Gastroesophageal sphincter (tissue), 4 donors: ENCODE measurements around the gene RPS6KC1. TPM values are rescaled to one million over a fixed set of nuclear protein-coding genes. Genes with fewer than 3 reads are reported as not detected.
"Not testable (repeated sequence)": the region's sequence is repeated elsewhere in the genome, so short reads cannot be mapped to it uniquely, and the experiment has no call there.

Experiments
- ATAC-seq: fragments of 150-250 bp; one replicate; pipeline ENCODE4 v1.9.1; 2016; ENCODE audit warnings: mild to moderate bottlenecking, moderate library complexity
- H3K27ac ChIP-seq, 4 donors: fragments of 200-600 bp; sonication (generic) in 3 of 4; 1 replicate in 3 of 4; 2 replicates in 1 of 4; pipeline ENCODE4 v1.5.1; 2016 to 2019
- H3K27me3 ChIP-seq: fragments of 200-600 bp; sonication (generic); one replicate; pipeline ENCODE4 v1.5.1; 2019
- H3K36me3 ChIP-seq, 2 donors: fragments of 200-600 bp; sonication (generic); one replicate each; pipeline ENCODE4 v1.5.1; 2019; ENCODE audit warnings: control low read depth in 1 of 2
- H3K4me1 ChIP-seq, 3 donors: fragments of 200-600 bp; sonication (generic); 1 replicate in 2 of 3; 2 replicates in 1 of 3; pipeline ENCODE4 v1.5.1; 2016 to 2019; ENCODE audit warnings: control low read depth in 2 of 3
- H3K4me3 ChIP-seq, 2 donors: fragments of 200-600 bp; sonication (generic); one replicate each; pipeline ENCODE4 v1.5.1; 2019; ENCODE audit warnings: mild to moderate bottlenecking in 1 of 2, moderate library complexity in 1 of 2
- H3K9me3 ChIP-seq, 3 donors: fragments of 200-600 bp; sonication (generic); one replicate each; pipeline ENCODE4 v1.5.1; 2017 to 2019; ENCODE audit warnings: control low read depth in 2 of 3
- EP300 ChIP-seq: sonication (generic); formaldehyde crosslinking; IDR thresholded peaks from one replicate; pipeline ENCODE4 v1.6.1; 2017; ENCODE audit warnings: antibody characterized with exemption, mild to moderate bottlenecking
- POLR2A ChIP-seq, 2 donors: fragments of 450-650 bp; IDR thresholded peaks; one replicate each; pipeline ENCODE4 v1.6.1; 2017; ENCODE audit warnings: antibody characterized with exemption in 2 of 2, mild to moderate bottlenecking in 2 of 2, moderate library complexity in 1 of 2
- POLR2AphosphoS5 ChIP-seq: sonication (generic); formaldehyde crosslinking; IDR thresholded peaks from one replicate; pipeline ENCODE4 v1.6.1; 2017; ENCODE audit warnings: antibody characterized with exemption
- WGBS, 2 donors: methylation state at CpG; one replicate each; pipeline ENCODE4 v1.1.5; 2018; ENCODE audit warnings: low coverage in 1 of 2; 5-methylcytosine and 5-hydroxymethylcytosine counted together
- total RNA-seq, 4 donors: library from RNA; depleted of rRNA; stranded (reverse); fragments of >200 nt; gene quantifications; one replicate each; pipeline ENCODE4 v1.1.0, GENCODE V29; 2016
- TF ChIP-seq, protein P1 (sequence below), 4 experiments: fragments of 200-600 bp in 2 of 4; fragments of 450-650 bp in 2 of 4; sonication (generic) in 1 of 4; IDR thresholded peaks; one replicate each; pipeline ENCODE4 v1.5.1; 2017 to 2019; ENCODE audit warnings: antibody characterized with exemption in 4 of 4, mild to moderate bottlenecking in 2 of 4, moderate library complexity in 2 of 4

The RPS6KC1 gene
- total RNA-seq, 4 donors from 2014 or later, result 21.2 to 28.5 (median 23.8) TPM

DNA sequence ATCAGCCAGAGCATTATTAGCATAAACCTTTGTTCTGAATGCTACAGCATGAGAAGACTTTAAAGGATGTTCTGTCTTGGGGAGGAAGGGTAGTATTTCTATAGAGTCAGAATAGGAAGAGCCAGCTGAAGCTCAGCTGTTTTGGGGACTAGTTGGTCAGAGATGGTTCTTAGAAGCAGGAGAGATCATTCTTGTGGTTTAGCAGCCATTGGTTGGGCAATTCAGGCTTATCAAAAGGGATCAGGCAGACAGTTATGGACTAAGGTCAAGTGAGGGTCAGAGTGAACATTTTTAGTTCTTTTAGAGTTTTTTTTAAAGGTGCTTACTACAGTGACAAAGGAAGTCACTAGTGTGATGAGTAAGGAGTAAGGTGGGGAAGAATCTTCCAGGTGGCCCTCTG is 245.5 kb downstream of the RPS6KC1 start:
- Histone ChIP-seq H3K4me1 (no peaks in the 10 kb centered on the region), H3K9me3 (peaks cover 0 to 17% (median 0%) of the 10 kb centered on the region in 3 donors), H3K27ac (no peak overlapping the region), H3K4me3 (no peak overlapping the region), H3K36me3 (no peaks in the 10 kb centered on the region), H3K27me3 (no peaks in the 10 kb centered on the region)
- no peak for ATAC-seq
- TF ChIP-seq EP300 (no peak), POLR2A (IDR thresholded peaks at IDR 0.05) (no peak), POLR2AphosphoS5 (no peak)
- TF ChIP-seq, protein P1, sequence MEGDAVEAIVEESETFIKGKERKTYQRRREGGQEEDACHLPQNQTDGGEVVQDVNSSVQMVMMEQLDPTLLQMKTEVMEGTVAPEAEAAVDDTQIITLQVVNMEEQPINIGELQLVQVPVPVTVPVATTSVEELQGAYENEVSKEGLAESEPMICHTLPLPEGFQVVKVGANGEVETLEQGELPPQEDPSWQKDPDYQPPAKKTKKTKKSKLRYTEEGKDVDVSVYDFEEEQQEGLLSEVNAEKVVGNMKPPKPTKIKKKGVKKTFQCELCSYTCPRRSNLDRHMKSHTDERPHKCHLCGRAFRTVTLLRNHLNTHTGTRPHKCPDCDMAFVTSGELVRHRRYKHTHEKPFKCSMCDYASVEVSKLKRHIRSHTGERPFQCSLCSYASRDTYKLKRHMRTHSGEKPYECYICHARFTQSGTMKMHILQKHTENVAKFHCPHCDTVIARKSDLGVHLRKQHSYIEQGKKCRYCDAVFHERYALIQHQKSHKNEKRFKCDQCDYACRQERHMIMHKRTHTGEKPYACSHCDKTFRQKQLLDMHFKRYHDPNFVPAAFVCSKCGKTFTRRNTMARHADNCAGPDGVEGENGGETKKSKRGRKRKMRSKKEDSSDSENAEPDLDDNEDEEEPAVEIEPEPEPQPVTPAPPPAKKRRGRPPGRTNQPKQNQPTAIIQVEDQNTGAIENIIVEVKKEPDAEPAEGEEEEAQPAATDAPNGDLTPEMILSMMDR (IDR thresholded peaks at IDR 0.05), result no peak

DNA sequence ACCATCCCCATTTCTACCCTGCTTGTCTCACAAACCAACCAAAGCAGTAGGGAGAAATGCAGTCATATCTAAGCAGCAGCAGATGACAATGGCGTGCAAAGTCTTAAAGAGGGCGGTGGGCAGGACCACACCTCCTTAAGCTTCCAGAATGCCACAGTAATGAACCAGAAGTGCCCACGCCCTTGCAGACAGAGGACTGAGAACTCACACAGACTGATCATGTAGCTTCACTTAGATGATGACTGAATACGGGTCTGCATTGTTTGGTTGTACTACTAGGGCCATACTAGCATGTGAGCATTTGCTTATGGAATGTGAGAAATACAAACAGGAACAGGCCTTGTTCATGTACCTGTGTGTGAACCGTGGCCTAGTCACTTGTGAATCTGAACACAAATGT is 246.0 kb downstream of the RPS6KC1 start:
- H3K4me3 ChIP-seq, result no peak overlapping the region
- no peak for ATAC-seq
- no peaks in the 10 kb centered on the region for H3K27me3 ChIP-seq
- no peaks in the 10 kb centered on the region for H3K36me3 ChIP-seq
- WGBS, 2 donors, result 93 to 100% methylated on average over 2 to 3 of the region's 5 CpGs
- no peaks in the 10 kb centered on the region for H3K4me1 ChIP-seq
- H3K27ac ChIP-seq, result no peak overlapping the region
- H3K9me3 ChIP-seq, result peaks cover 0 to 17% (median 0%) of the 10 kb centered on the region in 3 donors
- no peak for TF ChIP-seq POLR2A (IDR thresholded peaks at IDR 0.05)
- no peak for TF ChIP-seq EP300
- TF ChIP-seq POLR2AphosphoS5, result no peak
- TF ChIP-seq, protein P1 (IDR thresholded peaks at IDR 0.05), result no peak

DNA sequence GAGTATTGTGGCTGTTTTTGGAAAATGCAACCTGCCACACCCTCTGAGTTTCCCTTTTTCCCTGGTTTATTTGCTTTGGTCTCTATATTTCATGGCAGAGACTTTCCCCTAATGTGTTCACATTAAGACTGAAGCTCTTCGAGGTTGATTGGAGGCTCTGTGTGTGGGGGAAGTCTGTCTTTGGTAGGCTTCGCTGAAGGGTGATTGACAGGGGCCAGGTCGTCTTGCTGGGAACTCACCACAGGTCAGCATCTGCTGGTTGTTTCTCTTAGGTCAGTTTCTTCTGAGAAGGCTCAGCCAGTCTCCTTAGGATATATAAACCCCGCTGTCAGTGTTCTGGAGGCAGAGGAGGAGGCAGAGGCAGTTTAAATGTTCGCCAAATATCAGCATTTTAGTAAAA is 249.4 kb downstream of the RPS6KC1 start:
- H3K27ac ChIP-seq, result no peak overlapping the region
- no peak for TF ChIP-seq EP300
- no peak for TF ChIP-seq POLR2A (IDR thresholded peaks at IDR 0.05)
- TF ChIP-seq, protein P1 (IDR thresholded peaks at IDR 0.05), result no peak
- TF ChIP-seq POLR2AphosphoS5, result no peak
- H3K27me3 ChIP-seq, result no peaks in the 10 kb centered on the region
- 64 to 65% methylated on average over 4 to 5 of the region's 5 CpGs for WGBS, 2 donors
- ATAC-seq, result no peak
- H3K9me3 ChIP-seq, result peaks cover 0 to 17% (median 0%) of the 10 kb centered on the region in 3 donors
- H3K36me3 ChIP-seq, result no peaks in the 10 kb centered on the region
- no peaks in the 10 kb centered on the region for H3K4me1 ChIP-seq
- H3K4me3 ChIP-seq, result no peak overlapping the region

GRCh38 chr1:213301524-213301923 is 250.5 kb downstream of the RPS6KC1 start:
- WGBS, 2 donors, result 84 to 92% methylated on average over 3 of the region's 3 CpGs
- H3K36me3 ChIP-seq, ATAC-seq, H3K4me3 ChIP-seq, H3K27ac ChIP-seq, H3K27me3 ChIP-seq, H3K4me1 ChIP-seq: not testable (repeated sequence)
- peaks cover 0 to 13% (median 0%) of the 10 kb centered on the region in 3 donors for H3K9me3 ChIP-seq

DNA sequence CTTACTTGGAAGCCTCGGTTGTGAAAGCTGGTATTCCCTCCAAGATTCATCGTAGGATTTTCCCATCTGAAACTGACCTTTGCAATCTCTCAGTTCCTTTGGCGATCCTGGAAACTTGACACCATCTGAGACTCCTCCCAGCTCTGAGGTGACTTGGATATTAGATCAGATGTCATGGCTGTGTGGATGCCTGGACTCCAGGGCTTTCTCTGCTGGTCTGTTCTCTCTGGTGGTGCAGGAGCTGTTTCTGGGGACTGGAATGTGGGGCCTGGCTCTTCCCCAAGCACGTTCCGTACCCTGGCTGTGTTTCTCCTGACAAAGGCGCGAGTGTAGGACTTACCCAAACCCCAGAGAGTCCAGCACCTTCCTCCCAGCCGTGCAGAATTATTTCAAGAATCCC is 252.2 kb downstream of the RPS6KC1 start:
- TF ChIP-seq, protein P1 (IDR thresholded peaks at IDR 0.05), result no peak
- TF ChIP-seq POLR2A (IDR thresholded peaks at IDR 0.05) (no peak), EP300 (no peak), POLR2AphosphoS5 (no peak)
- ATAC-seq, result no peak

More for the DNA sequence above, 252.2 kb downstream of the RPS6KC1 start:
- H3K27ac ChIP-seq, result no peak overlapping the region
- H3K4me1 ChIP-seq, result no peaks in the 10 kb centered on the region
- H3K9me3 ChIP-seq, result no peaks in the 10 kb centered on the region
- H3K27me3 ChIP-seq, result no peaks in the 10 kb centered on the region
- WGBS, 2 donors, result 36 to 44% methylated on average over 6 to 8 of the region's 8 CpGs
- H3K36me3 ChIP-seq, result no peaks in the 10 kb centered on the region
- H3K4me3 ChIP-seq, result no peak overlapping the region
